Measurements from ENCODE around the gene BPIFB1.

The BPIFB1 gene

DNA sequence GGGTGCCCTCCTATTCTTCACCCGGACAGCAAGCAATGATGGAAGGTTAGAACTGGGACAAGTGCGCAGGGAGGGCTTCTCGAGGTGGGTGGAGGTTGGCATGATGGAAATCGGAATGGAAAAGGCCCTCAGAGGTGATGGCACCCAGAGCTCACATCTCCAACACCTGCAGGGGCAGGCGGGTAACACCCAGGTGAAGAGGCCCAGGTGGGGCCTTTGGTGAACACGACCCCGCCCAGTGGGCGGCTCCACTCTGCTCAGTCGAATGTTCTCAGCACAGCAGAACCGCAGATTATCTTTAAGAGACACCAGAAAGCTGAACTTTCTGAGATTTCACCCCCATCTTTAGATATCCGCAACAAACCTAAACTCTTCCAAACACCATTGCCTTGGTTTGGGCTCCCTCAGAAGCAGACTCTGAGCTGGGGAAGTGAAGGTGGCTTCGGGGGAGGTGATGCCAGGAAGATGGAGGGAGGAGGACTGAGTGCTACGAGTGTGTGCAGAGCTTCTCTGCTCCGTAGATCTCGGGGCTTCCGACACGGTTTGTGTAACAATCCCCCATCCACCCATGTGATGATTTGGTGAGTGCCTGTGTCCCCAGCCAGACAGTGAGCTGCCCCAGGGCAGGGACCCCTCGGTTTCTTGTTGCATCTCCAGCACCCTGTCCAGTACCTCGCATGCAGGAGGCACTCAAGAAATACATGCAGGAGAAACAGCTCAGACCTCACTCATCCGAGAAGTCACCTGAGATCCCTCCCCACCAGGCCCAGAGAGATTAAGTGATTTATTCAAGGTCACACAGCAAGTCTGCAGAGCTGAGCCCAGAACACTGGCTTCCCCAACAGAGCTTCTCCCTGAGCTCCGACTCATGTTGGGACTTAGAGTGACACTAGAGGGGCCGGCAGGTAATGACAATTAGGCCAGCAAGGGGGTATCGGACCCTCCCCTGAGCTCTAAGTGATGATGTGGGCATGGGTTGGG, 45.4 kb downstream of the BPIFB1 start:
- no peak for DNase-seq

GRCh38 chr20:33332905-33333456, 50.0 kb downstream of the BPIFB1 start:
- DNase-seq, result no peak

GRCh38 chr20:33333616-33334015, 50.6 kb downstream of the BPIFB1 start:
- DNase-seq, result no peak

GRCh38 chr20:33334111-33334510, 51.1 kb downstream of the BPIFB1 start:
- DNase-seq, result no peak

- DNase-seq, result no peak
Measured at GRCh38 chr20:33336375-33336774, 53.4 kb downstream of the BPIFB1 start.

- no peak for DNase-seq
Measured at GRCh38 chr20:33337119-33337518, 54.1 kb downstream of the BPIFB1 start.

DNA sequence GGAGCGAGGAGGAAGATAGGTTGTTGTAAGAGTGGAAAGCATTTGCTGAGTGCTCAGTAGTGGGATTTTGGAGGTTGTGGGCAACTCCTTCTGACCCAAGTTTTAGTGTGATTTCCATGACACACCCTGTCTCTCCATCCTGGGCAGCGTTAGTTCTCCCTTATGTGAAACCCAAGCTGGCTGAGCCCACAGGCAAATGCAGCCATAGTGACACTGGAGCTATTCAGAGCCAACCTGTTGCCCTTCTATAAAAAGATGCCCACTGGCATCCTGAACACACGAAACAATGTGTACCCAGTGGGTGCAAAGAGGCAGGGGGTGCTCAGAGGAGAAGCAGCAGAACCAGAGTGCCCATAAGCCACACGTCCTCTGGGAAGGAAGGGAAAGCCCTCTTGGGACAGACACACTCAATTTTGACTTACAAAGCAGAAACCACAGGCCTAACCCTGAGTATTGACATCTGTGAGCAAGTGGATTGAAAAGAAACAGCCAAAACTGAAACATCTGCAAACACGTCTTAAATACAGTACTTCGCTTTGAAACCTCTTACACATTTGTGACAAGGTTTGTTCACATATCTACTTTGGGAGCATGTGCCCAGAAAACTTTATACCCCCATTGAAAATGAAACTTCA, 54.6 kb downstream of the BPIFB1 start:
- no peak for DNase-seq

DNA sequence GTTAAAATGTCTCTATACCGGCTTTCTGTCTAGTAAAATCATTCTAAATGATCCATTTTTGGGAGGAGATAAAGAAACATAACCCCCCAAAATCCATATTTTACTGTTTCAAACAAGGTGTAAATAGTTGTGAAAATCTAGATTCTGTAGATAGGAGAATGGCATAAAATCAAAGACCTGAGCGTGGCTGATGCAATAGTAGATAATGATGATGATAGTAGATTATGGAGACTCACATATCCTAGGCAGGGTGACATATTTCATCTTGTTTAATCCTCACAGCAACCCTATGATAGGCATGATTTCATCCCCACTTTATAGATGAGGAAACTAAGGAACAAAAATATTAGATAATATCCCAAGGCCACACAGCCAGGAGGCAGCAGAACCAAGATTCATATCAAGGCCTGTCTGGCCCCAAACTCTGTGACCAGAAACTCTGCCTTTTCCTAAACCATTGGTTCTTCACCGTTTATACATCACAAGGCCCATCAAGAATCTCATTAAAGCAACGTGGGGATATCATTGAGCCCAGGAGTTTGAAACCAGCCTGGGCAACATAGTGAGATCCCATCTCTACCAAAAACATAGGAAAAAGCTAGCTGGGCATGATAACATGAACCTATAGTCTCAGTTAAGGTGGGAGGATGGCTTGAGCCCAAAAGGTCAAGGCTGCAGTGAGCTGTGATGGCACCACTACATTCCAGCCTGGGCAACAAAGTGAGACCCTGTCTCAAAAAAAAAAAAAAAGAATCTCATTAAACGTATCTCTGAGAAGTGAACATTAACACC, 55.6 kb downstream of the BPIFB1 start:
- no peak for DNase-seq

- no peak for DNase-seq
Measured at GRCh38 chr20:33339515-33340058, 56.6 kb downstream of the BPIFB1 start.

DNA sequence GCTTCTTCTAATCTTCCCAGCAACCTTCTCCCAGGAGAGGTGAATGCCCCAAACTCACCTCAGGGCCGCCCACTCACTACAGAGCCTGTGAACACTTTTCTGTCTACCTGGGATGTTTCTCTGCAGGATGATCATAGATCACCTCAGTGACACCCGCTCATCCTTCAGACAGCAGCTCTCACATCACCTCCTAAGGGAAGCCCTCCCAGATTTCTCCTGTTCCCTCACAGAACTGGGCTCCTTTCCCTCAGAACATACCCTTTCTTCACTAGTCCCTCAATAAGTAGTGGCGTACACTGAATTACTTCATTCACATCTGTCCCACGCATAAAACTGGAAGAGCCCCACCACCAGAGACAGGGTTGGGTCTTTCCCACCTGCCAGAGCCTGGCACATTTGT, 60.5 kb downstream of the BPIFB1 start:
- no peak for DNase-seq

GRCh38 chr20:33345342-33345741, 62.3 kb downstream of the BPIFB1 start:
- no peak for DNase-seq

- DNase-seq, result no peak
Measured at GRCh38 chr20:33348136-33348937, 65.3 kb downstream of the BPIFB1 start.

DNA sequence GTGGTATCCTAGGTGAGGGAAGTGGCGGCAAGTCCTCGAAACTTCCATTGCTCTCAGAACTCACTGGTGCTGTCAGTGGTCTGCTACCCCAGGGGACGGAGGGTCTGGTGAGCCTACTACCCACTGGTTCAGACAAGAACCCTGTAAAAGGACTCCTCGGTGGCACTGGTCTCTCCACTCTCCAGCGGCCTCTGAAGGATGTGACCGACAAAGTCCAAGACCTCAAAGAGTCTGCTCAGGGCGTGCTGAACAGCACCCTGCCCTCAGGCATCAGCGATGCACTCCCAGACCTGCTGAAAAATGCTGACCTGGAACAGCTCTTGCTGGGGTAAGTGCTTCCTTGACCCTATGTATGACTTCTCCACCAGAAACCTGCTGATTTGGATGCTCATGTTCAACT, 66.5 kb downstream of the BPIFB1 start:
- no peak for DNase-seq

GRCh38 chr20:33351696-33352095, 68.7 kb downstream of the BPIFB1 start:
- no peak for DNase-seq

GRCh38 chr20:33352258-33353012, 69.4 kb downstream of the BPIFB1 start:
- DNase-seq, result no peak

DNA sequence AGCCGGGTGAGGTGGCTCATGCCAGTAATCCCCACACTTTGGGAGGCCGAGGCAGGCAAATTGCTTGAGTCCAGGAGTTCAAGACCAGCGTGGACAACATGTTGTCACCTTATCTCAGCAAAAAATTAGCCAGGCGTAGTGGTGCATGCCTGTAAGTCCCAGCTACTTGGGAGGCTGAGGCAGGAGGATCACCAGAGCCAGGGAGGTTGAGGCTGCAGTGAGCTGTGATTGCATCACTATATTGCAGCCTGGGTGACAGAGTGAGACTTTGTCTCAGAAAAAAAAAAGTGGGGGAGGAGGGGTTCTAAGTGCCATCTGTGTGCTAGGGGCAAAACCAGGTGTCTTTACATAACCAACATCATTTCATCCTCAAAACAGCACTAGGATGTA, 70.0 kb downstream of the BPIFB1 start:
- no peak for DNase-seq

All from stimulated activated CD4-positive, alpha-beta T cell treated with anti-CD3 and anti-CD28 coated beads, Interleukin-12 subunit alpha, Interleukin-12 subunit beta, amount 100 ng/mL, for 4 hours (primary cell).